MCF 10A (cell line): ENCODE results near the gene HSD17B12. TPM values are rescaled to one million over a fixed set of nuclear protein-coding genes. Genes with fewer than 3 reads are reported as not detected.

ENCODE experiments used
- BruUV-seq: library from RNA; stranded (reverse); fragments of 400-500 nt; replicated peaks from 2 replicates; lab custom pipeline; 2021; lab: Mats Ljungman, UMichigan
- CTCF ChIA-PET: fragments of 300-600 bp; sonication (Branson Sonifier 250); formaldehyde crosslinking; extraction: SDS; loops from one replicate; lab custom pipeline; 2021; ENCODE audit warnings: antibody characterized with exemption, inconsistent platforms; lab: Yijun Ruan, JAX
- POLR2A ChIA-PET: fragments of 300-600, 350-650 bp; sonication (Branson Sonifier 250); formaldehyde crosslinking; extraction: SDS; loops from one replicate; lab custom pipeline; 2020; ENCODE audit warnings: antibody characterized with exemption, inconsistent platforms; lab: Yijun Ruan, JAX
- DNase-seq: peaks from one replicate; pipeline ENCODE4 v3.0.0-alpha.2; 2018; ENCODE audit not compliant: unreplicated experiment
- H3K27ac Mint-ChIP-seq: one replicate; pipeline ENCODE4 v1.8.0; 2022; ENCODE audit warnings: mild to moderate bottlenecking, low read depth, mixed read lengths; ENCODE audit not compliant: unreplicated experiment
- H3K27me3 Mint-ChIP-seq: one replicate; pipeline ENCODE4 v1.8.0; 2022; ENCODE audit warnings: mixed read lengths; ENCODE audit not compliant: insufficient read depth, unreplicated experiment
- H3K36me3 Mint-ChIP-seq: one replicate; pipeline ENCODE4 v1.8.0; 2022; ENCODE audit warnings: mild to moderate bottlenecking, moderate library complexity, mixed read lengths; ENCODE audit not compliant: insufficient read depth, unreplicated experiment
- H3K4me1 Mint-ChIP-seq: one replicate; pipeline ENCODE4 v1.8.0; 2022; ENCODE audit warnings: mixed read lengths; ENCODE audit not compliant: insufficient read depth, unreplicated experiment
- H3K4me3 Mint-ChIP-seq: one replicate; pipeline ENCODE4 v1.8.0; 2022; ENCODE audit warnings: mild to moderate bottlenecking, moderate library complexity, mixed read lengths; ENCODE audit not compliant: unreplicated experiment
- H3K9me3 Mint-ChIP-seq: one replicate; pipeline ENCODE4 v1.8.0; 2022; ENCODE audit warnings: mixed read lengths; ENCODE audit not compliant: unreplicated experiment
- CTCF ChIP-seq: fragments of 200-600 bp; IDR thresholded peaks from one replicate; pipeline ENCODE4 v1.8.0; 2022; ENCODE audit warnings: antibody characterized with exemption, mild to moderate bottlenecking; ENCODE audit not compliant: unreplicated experiment
- intact Hi-C: fragments of 100-400 bp; cut with micrococcal nuclease; formaldehyde crosslinking; loops from 2 replicates; pipeline ENCODE4 v1.14.1; 2022
- total RNA-seq: library from RNA; stranded (reverse); gene quantifications from 2 replicates; pipeline ENCODE4 v1.2.3, GENCODE V29; 2022

The HSD17B12 gene
- total RNA-seq, 1 experiment from 2014 or later = 117 TPM

- peak; percentile 14 for DNase-seq
- POLR2A ChIA-PET = interaction anchor here (0.7 to 1.3 kb wide), 3 partner anchors 10 to 38 kb away, joined by 3 to 4 read pairs (median 3); no protein-coding TSS in a partner anchor
- CTCF ChIA-PET = interaction anchor here (0.7 to 2.0 kb wide), 11 partner anchors 10 to 566 kb away, joined by 3 to 11 read pairs (median 3); no protein-coding TSS in a partner anchor
- H3K27me3 Mint-ChIP-seq = no peaks in the 10 kb centered on the region
- TF ChIP-seq CTCF = peak; percentile 36
- intact Hi-C loops = loop anchor here (5.0 kb wide), 1 partner anchor 206 kb away; no protein-coding TSS in a partner anchor
- no peak overlapping the region for H3K27ac Mint-ChIP-seq
- H3K36me3 Mint-ChIP-seq = peaks cover 5% of the 10 kb centered on the region
- no TSS peak for BruUV-seq
- no peak overlapping the region for H3K4me3 Mint-ChIP-seq
- no peaks in the 10 kb centered on the region for H3K4me1 Mint-ChIP-seq
- H3K9me3 Mint-ChIP-seq = peaks cover 10% of the 10 kb centered on the region
Measured at GRCh38 chr11:43708776-43709175, 28.2 kb downstream of the HSD17B12 start.

GRCh38 chr11:43709689-43710088 lies 29.2 kb downstream of the HSD17B12 start:
- intact Hi-C loops = loop anchor here (5.0 kb wide), 1 partner anchor 207 kb away; no protein-coding TSS in a partner anchor
- peaks cover 5% of the 10 kb centered on the region for H3K36me3 Mint-ChIP-seq
- H3K27me3 Mint-ChIP-seq = no peaks in the 10 kb centered on the region
- DNase-seq = no peak
- POLR2A ChIA-PET = no interaction called here
- CTCF ChIA-PET = interaction anchor here (0.6 kb wide), 1 partner anchor 751 kb away, joined by 3 read pairs; no protein-coding TSS in a partner anchor
- H3K27ac Mint-ChIP-seq = peak overlapping the region; percentile 75
- H3K9me3 Mint-ChIP-seq = peaks cover 1% of the 10 kb centered on the region
- no peak overlapping the region for H3K4me3 Mint-ChIP-seq
- no peaks in the 10 kb centered on the region for H3K4me1 Mint-ChIP-seq
- no peak for TF ChIP-seq CTCF
- no TSS peak for BruUV-seq

GRCh38 chr11:43712676-43713075 lies 32.1 kb downstream of the HSD17B12 start:
- DNase-seq = no peak
- ChIA-PET CTCF (no interaction called here), POLR2A (no interaction called here)
- BruUV-seq = no TSS peak
- intact Hi-C loops = no loop called here
- Mint-ChIP-seq H3K27me3 (no peaks in the 10 kb centered on the region), H3K36me3 (peaks cover 5% of the 10 kb centered on the region), H3K4me1 (no peaks in the 10 kb centered on the region), H3K4me3 (no peak overlapping the region), H3K9me3 (no peaks in the 10 kb centered on the region), H3K27ac (no peak overlapping the region)
- no peak for TF ChIP-seq CTCF

- POLR2A ChIA-PET = interaction anchor here (0.9 kb wide), 1 partner anchor 31 kb away, joined by 3 read pairs; no protein-coding TSS in a partner anchor
- H3K4me3 Mint-ChIP-seq = no peak overlapping the region
- H3K36me3 Mint-ChIP-seq = peaks cover 9% of the 10 kb centered on the region
- CTCF ChIA-PET = interaction anchor here (0.6 to 1.6 kb wide), 3 partner anchors 10 to 204 kb away, joined by 3 to 11 read pairs (median 3); no protein-coding TSS in a partner anchor
- no peaks in the 10 kb centered on the region for H3K27me3 Mint-ChIP-seq
- intact Hi-C loops = no loop called here
- H3K4me1 Mint-ChIP-seq = no peaks in the 10 kb centered on the region
- BruUV-seq = no TSS peak
- H3K9me3 Mint-ChIP-seq = peaks cover 7% of the 10 kb centered on the region
- no peak overlapping the region for H3K27ac Mint-ChIP-seq
- no peak for TF ChIP-seq CTCF
- DNase-seq = no peak
Measured at GRCh38 chr11:43718373-43718772, 37.8 kb downstream of the HSD17B12 start.
